Gastrocnemius medialis (tissue), 4 donors: ENCODE data around the gene MCM3AP. TPM values are rescaled to one million over a fixed set of nuclear protein-coding genes. Genes with fewer than 3 reads are reported as not detected.
A peak's percentile ranks its signal among the peaks of the same experiment; 100 is the strongest.

Experiments
- ATAC-seq, 2 donors: fragments of 150-250 bp; one replicate each; pipeline ENCODE4 v1.9.1; 2016
- DNase-seq, 2 donors: peaks; one replicate each; pipeline ENCODE4 v3.0.0-alpha.2; 2019
- H3K27ac ChIP-seq, 4 donors: fragments of 200-600 bp; sonication (generic); 1 replicate in 1 of 4; 2 replicates in 3 of 4; pipeline ENCODE4 v1.5.1; 2016 to 2018; ENCODE audit warnings: mild to moderate bottlenecking in 2 of 4, moderate library complexity in 1 of 4
- H3K27me3 ChIP-seq, 3 donors: fragments of 200-600 bp; sonication (generic) in 2 of 3; 1 replicate in 1 of 3; 2 replicates in 2 of 3; pipeline versions ENCODE4 v1.5.1 to v1.6.0; 2016 to 2019; ENCODE audit warnings: mild to moderate bottlenecking in 1 of 3, moderate library complexity in 1 of 3
- H3K36me3 ChIP-seq, 2 donors: fragments of 200-600 bp; sonication (generic) in 1 of 2; one replicate each; pipeline ENCODE4 v1.5.1; 2017 to 2018
- H3K4me1 ChIP-seq, 2 donors: fragments of 200-600 bp; sonication (generic) in 1 of 2; one replicate each; pipeline ENCODE4 v1.5.1; 2016 to 2017; ENCODE audit warnings: mild to moderate bottlenecking in 2 of 2
- H3K4me3 ChIP-seq, 4 donors: fragments of 200-600 bp; sonication (generic) in 3 of 4; 1 replicate in 1 of 4; 2 replicates in 3 of 4; pipeline ENCODE4 v1.5.1; 2016 to 2019; ENCODE audit warnings: mild to moderate bottlenecking in 2 of 4
- H3K9me3 ChIP-seq, 3 donors: fragments of 200-600 bp; sonication (generic) in 2 of 3; 1 replicate in 1 of 3; 2 replicates in 2 of 3; pipeline ENCODE4 v1.5.1; 2016 to 2019
- POLR2A ChIP-seq, 2 donors: fragments of 450-650 bp; IDR thresholded peaks; one replicate each; pipeline ENCODE4 v1.6.1; 2017; ENCODE audit warnings: antibody characterized with exemption in 2 of 2, mild to moderate bottlenecking in 2 of 2, moderate library complexity in 2 of 2
- in situ Hi-C, 4 donors: fragments of 200-750 bp; cut with MboI; loops; one replicate each; pipeline versions ENCODE4 v1.15.0 to v1.8.0; 2017; ENCODE audit warnings: low sequenced_read_pairs in 4 of 4
- intact Hi-C: fragments of 100-400 bp; cut with DNase I; formaldehyde crosslinking; loops from one replicate; pipeline ENCODE4 v1.15.1; 2023; ENCODE audit warnings: low total_unique reads
- total RNA-seq, 4 donors: library from RNA; depleted of rRNA; stranded (reverse); fragments of >200 nt; gene quantifications; one replicate each; pipeline versions ENCODE4 v1.1.0 to v1.2.3, GENCODE V29; 2016
- TF ChIP-seq, protein P1 (sequence below), 5 experiments: fragments of 450-650 bp in 3 of 5; fragments of 200-600 bp in 2 of 5; sonication (generic) in 2 of 5; IDR thresholded peaks in 4 of 5; conservative IDR thresholded peaks in 1 of 5; 1 replicate in 4 of 5; 2 replicates in 1 of 5; pipeline ENCODE4 v1.5.1; 2016 to 2019; ENCODE audit warnings: antibody characterized with exemption in 5 of 5, mild to moderate bottlenecking in 3 of 5, moderate library complexity in 3 of 5

MCM3AP gene
- total RNA-seq, 4 donors from 2014 or later: 52.1 to 155 (median 83.2) TPM

DNA sequence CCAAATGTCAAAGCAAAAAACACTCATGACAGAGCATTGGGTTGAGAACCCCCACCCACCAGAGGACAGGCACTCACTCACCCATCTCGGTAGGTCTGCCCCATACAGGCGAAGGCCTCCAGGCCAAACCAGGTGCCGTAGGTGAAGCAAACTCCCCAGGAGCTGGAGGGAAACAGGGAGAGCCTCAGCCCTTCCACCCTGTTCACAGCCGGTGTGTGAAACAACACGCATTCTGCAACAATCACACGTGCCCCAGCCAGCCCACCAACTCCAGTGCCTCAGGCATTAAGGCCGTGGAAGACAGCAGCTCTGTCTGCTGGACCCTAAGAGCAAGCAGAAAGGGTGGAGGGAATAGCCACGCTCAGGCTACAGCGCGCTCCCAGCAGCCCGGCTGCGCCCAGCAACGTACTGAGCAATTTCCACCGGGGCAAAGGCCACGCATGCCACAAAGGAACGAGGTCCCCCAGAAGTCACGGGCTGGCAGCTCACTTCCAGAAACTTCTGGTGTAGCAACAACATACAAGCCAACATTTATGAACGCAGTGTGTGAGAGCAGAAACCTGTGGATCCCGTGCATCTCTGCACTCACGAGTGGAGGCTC, 89.7 kb downstream of the MCM3AP start:
- ATAC-seq: no peak
- peaks cover 3 to 65% of the 10 kb centered on the region in 2 donors for H3K36me3 ChIP-seq
- TF ChIP-seq POLR2A (IDR thresholded peaks at IDR 0.05): no peak
- TF ChIP-seq, protein P1, sequence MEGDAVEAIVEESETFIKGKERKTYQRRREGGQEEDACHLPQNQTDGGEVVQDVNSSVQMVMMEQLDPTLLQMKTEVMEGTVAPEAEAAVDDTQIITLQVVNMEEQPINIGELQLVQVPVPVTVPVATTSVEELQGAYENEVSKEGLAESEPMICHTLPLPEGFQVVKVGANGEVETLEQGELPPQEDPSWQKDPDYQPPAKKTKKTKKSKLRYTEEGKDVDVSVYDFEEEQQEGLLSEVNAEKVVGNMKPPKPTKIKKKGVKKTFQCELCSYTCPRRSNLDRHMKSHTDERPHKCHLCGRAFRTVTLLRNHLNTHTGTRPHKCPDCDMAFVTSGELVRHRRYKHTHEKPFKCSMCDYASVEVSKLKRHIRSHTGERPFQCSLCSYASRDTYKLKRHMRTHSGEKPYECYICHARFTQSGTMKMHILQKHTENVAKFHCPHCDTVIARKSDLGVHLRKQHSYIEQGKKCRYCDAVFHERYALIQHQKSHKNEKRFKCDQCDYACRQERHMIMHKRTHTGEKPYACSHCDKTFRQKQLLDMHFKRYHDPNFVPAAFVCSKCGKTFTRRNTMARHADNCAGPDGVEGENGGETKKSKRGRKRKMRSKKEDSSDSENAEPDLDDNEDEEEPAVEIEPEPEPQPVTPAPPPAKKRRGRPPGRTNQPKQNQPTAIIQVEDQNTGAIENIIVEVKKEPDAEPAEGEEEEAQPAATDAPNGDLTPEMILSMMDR (IDR thresholded peaks at IDR 0.05 in 4 of 5, conservative IDR thresholded peaks at IDR 0.05 in 1 of 5): no peak
- H3K27me3 ChIP-seq: no peaks in the 10 kb centered on the region
- H3K27ac ChIP-seq: no peak overlapping the region
- H3K4me3 ChIP-seq: no peak overlapping the region
- DNase-seq: no peak
- intact Hi-C loops (no loop called here), in situ Hi-C loops (no loop called here)
- H3K4me1 ChIP-seq: peaks cover 0 to 4% of the 10 kb centered on the region in 2 donors
- H3K9me3 ChIP-seq: no peaks in the 10 kb centered on the region

DNA sequence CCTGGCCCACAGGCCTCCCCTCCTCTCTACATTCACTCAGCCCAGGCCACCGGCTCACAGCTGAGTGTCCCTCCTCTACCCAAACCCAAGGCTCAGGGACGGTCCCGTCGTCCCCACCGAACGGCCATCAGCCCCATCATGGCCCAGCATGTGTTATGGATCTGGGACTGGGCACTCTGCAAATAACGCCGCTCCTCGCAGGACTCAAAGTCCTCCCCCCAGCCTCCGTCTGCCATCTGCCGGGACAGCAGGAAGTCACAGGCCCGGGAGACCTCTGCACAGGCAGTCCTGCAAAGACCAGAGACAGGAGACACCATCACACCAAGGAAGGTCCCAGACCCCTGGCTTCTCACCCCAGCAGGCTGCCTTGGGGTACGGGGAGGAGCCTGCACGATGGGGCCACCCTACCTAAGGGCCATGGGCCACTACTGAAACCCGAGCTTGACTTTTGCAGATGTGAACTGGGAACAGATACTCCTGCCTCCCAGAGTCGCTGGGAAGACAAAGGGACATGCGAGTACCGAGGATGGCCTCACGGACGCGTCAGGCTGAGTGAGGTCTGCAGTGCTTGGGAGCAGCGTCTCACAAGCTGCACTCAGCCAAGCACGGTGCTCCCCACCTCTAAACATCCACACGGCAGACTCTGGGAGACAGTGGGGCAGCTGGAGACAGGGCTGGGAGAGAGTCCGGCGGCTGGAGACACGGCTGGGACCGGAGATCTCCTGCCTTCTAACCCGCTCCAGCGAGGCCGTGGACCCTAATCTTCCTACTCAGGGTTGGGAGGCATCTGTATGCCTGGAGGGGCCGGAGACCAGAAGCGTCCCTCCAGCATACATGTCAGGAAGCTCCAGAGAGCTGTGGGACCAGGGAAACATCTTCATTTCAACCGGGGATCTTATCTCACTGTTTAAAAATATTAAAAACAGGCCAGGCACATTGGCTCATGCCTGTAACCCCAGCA, 90.8 kb downstream of the MCM3AP start:
- in situ Hi-C loops: no loop called here
- peaks cover 3 to 55% of the 10 kb centered on the region in 2 donors for H3K36me3 ChIP-seq
- H3K4me3 ChIP-seq: no peak overlapping the region
- ATAC-seq (no peak), DNase-seq (no peak)
- no peak overlapping the region for H3K27ac ChIP-seq
- no peaks in the 10 kb centered on the region for H3K9me3 ChIP-seq
- peaks cover 4 to 11% of the 10 kb centered on the region in 2 donors for H3K4me1 ChIP-seq
- H3K27me3 ChIP-seq: no peaks in the 10 kb centered on the region
- TF ChIP-seq POLR2A (IDR thresholded peaks at IDR 0.05): no peak
- TF ChIP-seq, protein P1 (IDR thresholded peaks at IDR 0.05 in 4 of 5, conservative IDR thresholded peaks at IDR 0.05 in 1 of 5): no peak
- intact Hi-C loops: no loop called here

DNA sequence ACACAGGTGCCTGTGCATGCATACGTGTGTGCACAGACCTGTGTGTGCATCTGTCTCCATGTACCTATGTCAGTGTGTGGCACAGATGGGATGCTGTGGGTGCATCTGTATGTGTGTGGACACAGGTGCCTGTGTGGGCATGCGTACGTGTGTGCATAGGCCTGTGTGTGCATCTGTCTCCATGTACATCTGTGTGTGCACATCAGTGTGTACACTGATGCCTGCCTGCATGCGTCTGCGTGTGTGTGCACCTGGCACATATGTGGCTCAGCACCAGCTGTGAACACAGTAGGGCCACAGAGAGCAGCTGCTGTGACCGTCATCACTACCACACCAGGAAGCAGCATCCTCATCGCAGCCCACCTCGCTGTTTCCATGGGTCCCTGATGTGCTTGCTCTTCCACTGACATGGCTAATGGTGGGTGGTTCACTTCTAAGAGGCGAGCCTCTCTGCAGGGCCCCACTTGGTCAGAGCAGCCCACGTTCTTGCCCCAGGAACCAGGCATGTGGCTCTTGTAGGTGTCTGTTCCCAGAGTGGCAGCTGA, 91.5 kb downstream of the MCM3AP start:
- Histone ChIP-seq H3K27me3 (no peaks in the 10 kb centered on the region), H3K4me3 (no peak overlapping the region), H3K36me3 (peaks cover 0 to 48% of the 10 kb centered on the region in 2 donors), H3K9me3 (no peaks in the 10 kb centered on the region), H3K27ac (no peak overlapping the region), H3K4me1 (peaks cover 12 to 19% of the 10 kb centered on the region in 2 donors)
- DNase-seq: no peak
- intact Hi-C loops: no loop called here
- ATAC-seq: no peak
- TF ChIP-seq, protein P1 (IDR thresholded peaks at IDR 0.05 in 4 of 5, conservative IDR thresholded peaks at IDR 0.05 in 1 of 5): no peak
- no peak for TF ChIP-seq POLR2A (IDR thresholded peaks at IDR 0.05)
- in situ Hi-C loops: no loop called here

DNA sequence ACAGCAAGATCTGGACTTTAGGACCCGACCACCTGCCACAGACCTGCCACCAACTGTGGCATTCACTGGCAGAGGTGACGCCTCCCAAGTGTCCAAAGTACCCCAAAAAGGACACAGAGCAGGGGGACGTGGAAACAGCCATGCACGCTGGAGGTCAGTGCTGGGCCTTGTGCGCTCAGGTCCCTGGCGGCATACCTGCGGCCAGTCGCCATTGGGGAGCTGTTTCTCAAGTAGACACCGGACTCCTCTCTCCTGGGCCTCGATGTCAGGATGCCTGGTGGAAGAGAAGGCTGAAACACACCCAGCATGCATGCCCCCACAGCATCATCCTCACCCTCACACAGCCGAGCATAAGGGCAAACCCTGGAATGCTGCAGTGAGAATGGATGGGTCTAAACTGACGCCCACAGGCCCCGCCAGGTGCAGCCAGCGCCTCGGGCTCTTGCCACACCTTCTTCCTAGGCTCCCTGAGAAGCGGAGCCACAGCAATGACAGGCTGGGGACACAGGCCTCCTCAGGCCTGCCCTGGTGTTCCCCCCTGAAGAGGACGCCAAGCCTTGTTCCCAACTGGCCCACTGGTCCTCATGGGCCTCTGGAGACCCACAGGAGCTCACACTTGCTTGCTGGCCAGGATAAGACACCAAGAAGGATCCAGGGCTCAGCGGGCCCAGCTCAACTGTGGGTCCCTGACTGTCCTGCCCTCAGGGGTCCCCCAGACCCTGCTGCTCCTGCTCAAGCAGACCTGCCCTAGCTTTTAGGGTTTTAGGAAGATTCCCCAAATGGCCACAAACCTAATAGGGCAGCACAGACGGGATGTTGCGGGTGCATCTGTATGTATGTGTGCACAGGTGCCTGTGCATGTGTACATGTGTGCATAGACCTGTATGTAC, 93.5 kb downstream of the MCM3AP start:
- no peak for DNase-seq
- in situ Hi-C loops: no loop called here
- peaks cover 0 to 43% of the 10 kb centered on the region in 2 donors for H3K36me3 ChIP-seq
- H3K27ac ChIP-seq: peak overlapping the region in 3 of 4 donors; percentile 48 to 90 (median 90)
- no peak for TF ChIP-seq POLR2A (IDR thresholded peaks at IDR 0.05)
- TF ChIP-seq, protein P1 (IDR thresholded peaks at IDR 0.05 in 4 of 5, conservative IDR thresholded peaks at IDR 0.05 in 1 of 5): no peak
- intact Hi-C loops: no loop called here
- H3K4me1 ChIP-seq: peaks cover 22 to 34% of the 10 kb centered on the region in 2 donors
- H3K27me3 ChIP-seq: no peaks in the 10 kb centered on the region
- no peaks in the 10 kb centered on the region for H3K9me3 ChIP-seq
- no peak for ATAC-seq
- H3K4me3 ChIP-seq: no peak overlapping the region
